ENCODE results near the gene TNFSF18.
"Not testable (repeated sequence)": the region's sequence is repeated elsewhere in the genome, so short reads cannot be mapped to it uniquely, and the experiment has no call there.

Gene TNFSF18, protein sequence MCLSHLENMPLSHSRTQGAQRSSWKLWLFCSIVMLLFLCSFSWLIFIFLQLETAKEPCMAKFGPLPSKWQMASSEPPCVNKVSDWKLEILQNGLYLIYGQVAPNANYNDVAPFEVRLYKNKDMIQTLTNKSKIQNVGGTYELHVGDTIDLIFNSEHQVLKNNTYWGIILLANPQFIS
- total RNA-seq, result 0 reads per million in 2 donors

GRCh38 chr1:173050865-173051264 lies at the start of gene TNFSF18:
TSS of gene TNFSF18 (minus strand) at chr1:173050941. CDS start at chr1:173050896, 45 bp downstream.
- no peak for DNase-seq

- no peak for DNase-seq
These were observed 48.4 kb upstream of the TNFSF18 start for GRCh38 chr1:173099166-173099565.

GRCh38 chr1:173098117-173098516 lies 47.4 kb upstream of the TNFSF18 start:
- DNase-seq, result no peak

DNA sequence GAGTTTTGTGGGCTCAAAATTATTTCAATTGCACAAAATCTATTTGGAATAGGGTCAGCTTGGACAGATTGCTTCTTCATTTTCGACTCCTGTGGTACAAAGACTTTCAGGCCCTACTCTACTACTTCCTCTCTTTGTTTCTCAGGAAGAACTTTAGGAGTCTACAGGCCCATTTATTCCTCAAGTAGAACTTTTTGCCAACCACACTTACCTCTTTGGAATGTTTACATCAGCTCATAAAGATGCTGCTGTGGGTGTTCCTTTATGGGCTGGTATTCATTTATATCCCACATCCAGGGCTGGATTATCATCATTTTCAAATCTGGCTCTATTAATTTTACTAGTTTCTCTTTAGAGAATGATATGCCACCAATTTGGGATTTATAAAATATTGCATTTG lies 46.3 kb upstream of the TNFSF18 start:
- DNase-seq, result no peak

GRCh38 chr1:173095632-173096031 lies 44.9 kb upstream of the TNFSF18 start:
- no peak for DNase-seq

GRCh38 chr1:173094541-173094940 lies 43.8 kb upstream of the TNFSF18 start:
- DNase-seq, result no peak

DNA sequence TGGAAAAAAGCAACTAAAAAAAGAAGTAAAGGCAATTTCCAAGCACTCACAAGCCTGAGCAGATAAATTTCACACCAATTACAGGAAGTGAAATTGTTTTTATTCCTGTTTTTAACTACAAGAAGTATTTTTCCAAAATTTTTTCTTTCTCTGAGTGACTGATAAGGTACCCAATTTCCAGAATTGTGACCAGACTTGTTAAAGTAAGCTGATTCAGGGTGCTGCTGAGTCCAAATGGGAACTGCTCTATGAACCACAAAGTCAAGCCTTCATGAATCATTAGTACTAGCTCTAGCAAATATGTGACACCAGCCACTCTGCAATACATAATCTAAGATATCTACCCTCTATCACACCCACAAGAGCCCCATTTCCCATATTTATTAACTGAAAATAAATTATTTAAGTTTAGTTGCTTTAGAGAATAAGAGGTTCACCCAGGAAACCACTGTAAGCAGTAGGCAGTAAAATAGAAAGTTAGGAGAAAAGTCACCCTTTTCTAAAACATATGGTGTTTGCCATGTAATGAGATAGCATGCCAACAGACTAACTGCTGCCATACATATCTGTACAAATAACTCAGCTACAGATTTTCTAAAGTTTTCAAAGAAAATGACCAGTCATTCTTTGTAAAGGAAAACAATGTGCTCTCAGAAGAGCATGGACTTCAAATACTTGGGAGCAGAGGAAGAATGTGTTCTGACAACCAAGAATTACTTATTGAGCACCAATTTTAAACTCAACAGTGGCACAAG lies 43.1 kb upstream of the TNFSF18 start:
- DNase-seq, result no peak

DNA sequence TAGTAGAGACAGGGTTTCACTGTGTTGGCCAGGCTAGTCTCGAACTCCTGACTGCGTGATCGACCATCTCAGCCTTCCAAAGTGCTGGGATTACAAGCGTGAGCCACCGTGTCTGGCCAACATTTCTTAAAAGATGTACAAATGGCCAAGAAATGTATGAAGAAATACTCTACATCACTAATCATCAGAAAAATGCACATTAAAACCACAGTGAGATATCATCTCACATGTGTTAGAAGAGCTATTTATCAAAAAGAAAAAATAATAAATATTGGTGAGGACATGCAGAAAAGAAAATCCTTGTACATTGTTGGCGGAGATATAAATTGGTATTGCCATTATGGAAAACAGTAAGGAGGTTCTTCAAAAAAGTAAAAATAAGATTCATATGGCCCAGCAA lies 33.6 kb upstream of the TNFSF18 start:
- no peak for DNase-seq

- no peak for DNase-seq
These were observed 32.2 kb upstream of the TNFSF18 start for GRCh38 chr1:173082913-173083312.

GRCh38 chr1:173074217-173074616 lies 23.5 kb upstream of the TNFSF18 start:
- not testable (repeated sequence) for DNase-seq

DNA sequence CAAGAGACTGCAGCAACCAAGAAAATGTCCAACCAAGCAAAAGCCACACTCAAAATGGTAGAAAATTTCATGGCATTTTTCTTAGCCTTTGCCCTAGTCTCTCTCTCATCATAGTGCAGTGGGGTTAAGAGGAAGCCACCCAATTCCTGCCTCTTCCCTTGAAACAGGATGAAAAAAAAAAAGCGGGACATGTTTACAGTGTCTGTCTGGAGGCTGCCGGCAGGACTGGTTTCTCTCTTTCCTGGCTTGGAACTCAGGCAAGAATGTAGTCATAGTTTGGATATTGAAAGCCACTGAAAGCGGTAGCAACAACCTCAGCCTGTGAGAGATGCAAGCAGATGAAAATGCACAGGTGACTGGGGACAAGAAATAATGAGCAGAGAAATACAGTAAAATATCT lies 13.3 kb upstream of the TNFSF18 start:
- DNase-seq, result no peak

DNA sequence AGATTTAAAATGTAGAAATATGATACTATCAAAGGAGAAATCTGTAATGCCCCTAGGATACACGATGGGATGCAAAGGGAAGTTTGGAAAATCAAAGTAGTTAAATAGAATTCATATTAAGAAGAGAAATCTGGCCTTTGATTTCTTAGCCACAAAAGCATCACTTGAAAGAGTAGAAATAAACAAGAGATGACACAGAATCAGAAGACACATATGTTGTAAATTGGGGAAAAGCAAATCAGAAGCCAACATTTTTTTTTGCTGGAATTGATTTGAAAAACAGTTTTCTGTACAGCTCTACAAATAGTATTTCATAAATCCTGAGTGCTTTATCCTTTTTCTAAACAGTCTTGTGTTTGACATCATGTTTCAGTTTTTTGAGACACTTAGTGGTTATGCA lies 12.4 kb upstream of the TNFSF18 start:
- DNase-seq, result no peak

DNA sequence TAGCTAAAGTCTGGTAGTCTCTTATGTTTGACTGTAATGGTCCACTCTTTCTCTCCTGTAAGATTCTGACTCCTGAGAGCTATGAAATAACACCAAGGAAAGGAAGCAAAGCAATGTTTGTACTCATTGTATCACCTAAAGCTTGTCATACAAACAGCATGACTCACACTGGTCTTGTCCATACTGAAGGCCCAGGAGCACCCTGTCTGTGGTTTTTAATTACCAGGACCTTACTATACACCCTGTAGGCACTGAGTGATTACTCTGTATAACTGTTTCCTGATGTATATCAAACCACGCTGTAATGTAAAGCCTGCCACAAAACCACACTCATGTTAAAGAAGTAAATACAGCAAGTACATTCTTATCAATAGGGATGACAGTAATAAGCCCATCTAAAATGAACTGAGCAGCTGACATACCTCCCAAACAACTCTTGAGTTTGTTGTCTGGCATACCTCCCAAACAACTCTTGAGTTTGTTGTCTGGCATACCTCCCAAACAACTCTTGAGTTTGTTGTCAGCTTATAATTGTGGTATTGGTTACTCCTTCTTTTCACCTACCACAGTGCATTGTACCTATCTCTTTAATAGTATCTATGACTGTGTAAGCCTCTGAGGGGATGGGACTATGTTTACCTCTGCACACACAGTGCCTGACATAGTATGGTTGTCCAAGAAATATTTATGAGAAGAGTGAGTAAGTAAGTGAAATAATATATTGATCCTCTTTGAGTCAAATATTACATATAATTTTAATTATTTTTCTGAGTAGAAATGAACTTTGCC lies 11.6 kb upstream of the TNFSF18 start:
- DNase-seq, result peak in 1 of 5 experiments; percentile 32

GRCh38 chr1:173058556-173058955 lies 7.8 kb upstream of the TNFSF18 start:
- DNase-seq, result no peak

- no peak for DNase-seq
These were observed 7.2 kb upstream of the TNFSF18 start for GRCh38 chr1:173057984-173058383.

DNA sequence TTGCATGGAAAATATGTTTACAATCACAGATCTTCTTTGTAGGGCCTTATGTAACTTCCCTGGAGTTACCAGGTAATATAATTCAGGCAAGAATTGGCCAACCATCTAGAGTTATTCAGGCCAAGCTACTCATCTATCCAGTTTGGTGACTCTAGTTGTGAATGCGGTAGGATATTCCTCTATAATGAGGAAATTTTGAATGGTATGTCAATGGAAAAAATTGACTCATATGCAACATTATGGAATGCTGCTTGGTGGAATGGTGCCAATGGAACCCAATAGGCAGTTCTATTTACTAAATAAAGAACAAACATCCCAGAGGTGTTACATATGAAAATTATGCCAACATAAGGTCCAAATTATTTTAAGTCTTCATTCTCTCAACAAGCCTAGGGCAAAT lies 5.6 kb upstream of the TNFSF18 start:
- DNase-seq, result no peak

DNA sequence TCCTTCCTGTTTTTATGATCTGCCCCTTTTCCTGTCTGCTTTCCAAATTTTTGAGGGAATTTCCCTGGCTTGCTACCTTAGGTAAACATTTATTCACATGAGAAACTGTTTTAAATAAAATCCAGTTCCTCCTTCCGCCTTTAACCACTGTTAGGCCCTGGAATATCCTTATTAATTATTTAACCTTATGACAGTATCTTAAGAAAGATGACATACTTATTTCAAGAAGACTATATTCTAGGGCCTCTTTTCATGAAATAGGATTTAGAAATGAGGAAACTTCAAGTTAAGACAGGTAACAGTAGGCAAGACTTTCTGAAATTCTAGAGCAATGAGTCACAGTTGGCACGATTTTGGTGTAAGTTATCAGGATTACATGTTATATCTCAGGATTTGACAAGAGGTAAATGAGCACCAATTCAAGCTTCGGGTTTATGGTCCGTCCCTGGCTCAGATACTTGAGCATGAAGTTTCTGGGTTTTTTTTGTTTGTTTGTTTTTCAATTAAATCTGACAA lies 2.0 kb upstream of the TNFSF18 start:
- DNase-seq, result no peak

DNA sequence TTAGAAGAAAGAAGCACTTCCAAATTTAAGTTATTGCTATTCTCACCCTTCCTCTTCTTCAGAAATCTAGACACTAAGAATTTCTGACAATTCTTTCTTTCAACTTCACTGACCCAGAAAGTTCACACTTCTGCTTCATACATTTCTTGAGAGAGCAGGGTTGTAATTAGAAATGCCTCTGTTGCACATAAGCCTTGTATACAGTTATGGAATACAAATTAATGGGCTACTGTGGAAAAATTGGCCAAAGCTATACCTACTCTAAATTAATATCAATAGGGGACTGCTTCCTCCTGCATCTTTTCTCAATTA lies 1.5 kb downstream of the TNFSF18 start:
- no peak for DNase-seq

DNA sequence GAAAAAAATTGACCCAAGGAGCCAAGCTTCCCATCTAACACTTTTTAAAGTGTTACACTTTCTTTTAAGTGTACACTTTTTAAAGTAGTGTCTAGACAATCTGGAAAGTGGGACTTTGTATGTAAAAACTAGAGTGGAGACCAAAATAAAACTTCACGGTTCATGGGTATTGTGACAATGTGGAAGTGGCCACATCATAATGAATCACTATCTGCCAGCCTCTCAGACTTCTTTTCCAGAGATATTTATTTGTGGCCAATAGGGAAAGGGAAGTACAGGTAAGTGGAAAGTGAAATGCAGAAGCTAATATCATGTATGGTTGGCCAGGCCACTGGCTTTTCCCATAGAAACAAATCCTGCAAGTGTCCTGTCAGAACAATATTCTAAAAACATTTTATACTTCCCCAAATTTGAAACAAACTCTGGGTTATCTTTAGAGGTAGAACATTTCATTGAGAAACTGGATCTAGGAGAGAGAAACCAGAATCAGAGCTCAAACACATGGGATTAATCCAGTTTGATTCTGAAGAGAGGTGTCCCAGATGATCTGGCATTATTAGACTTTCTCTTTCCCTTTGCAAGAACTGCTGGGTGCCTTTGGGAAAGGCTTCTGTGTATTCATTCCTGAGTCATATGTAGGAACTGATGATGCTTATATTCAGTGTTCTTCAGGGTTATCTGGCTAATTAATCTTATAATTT lies 2.0 kb downstream of the TNFSF18 start:
- no peak for DNase-seq

GRCh38 chr1:173044656-173045055 lies 6.1 kb downstream of the TNFSF18 start:
- DNase-seq, result no peak

GRCh38 chr1:173043253-173043652 lies 7.5 kb downstream of the TNFSF18 start:
- DNase-seq, result no peak

GRCh38 chr1:173042806-173043205 lies 7.9 kb downstream of the TNFSF18 start:
- no peak for DNase-seq

- DNase-seq, result no peak
These were observed 11.1 kb downstream of the TNFSF18 start for GRCh38 chr1:173039626-173040025.

Measured in T-helper 2 cell (primary cell).